CD8-positive, alpha-beta memory T cell (primary cell): ENCODE results near the gene KCTD3. TPM values are rescaled to one million over a fixed set of nuclear protein-coding genes. Genes with fewer than 3 reads are reported as not detected.

Experiments
- CTCF ChIA-PET: fragments of 350-600 bp; sonication (Branson Sonifier 250); formaldehyde crosslinking; loops from one replicate; lab custom pipeline; 2021; ENCODE audit warnings: antibody characterized with exemption; lab: Charles Lee
- POLR2A ChIA-PET: fragments of 350-600 bp; sonication (Branson Sonifier 250); formaldehyde crosslinking; loops from one replicate; lab custom pipeline; 2021; ENCODE audit warnings: antibody characterized with exemption; lab: Charles Lee
- DNase-seq, 5 donors: peaks; one replicate each; pipeline versions ENCODE4 v3.0.0 to v3.0.0-alpha.2; 2020 to 2022; ENCODE audit warnings: mixed read lengths in 1 of 5
- H3K27ac ChIP-seq: one replicate; pipeline ENCODE4 v1.7.0; 2013; ENCODE audit warnings: low read depth, mild to moderate bottlenecking, low read length, moderate library complexity
- H3K27me3 ChIP-seq: 2 replicates; pipeline ENCODE4 v1.7.0; 2013; ENCODE audit warnings: low read length, mild to moderate bottlenecking; ENCODE audit not compliant: insufficient read depth, poor library complexity, severe bottlenecking
- H3K36me3 ChIP-seq: 2 replicates; pipeline ENCODE4 v1.7.0; 2013; ENCODE audit warnings: mild to moderate bottlenecking, low read length, moderate library complexity; ENCODE audit not compliant: insufficient read depth
- H3K4me1 ChIP-seq: 2 replicates; pipeline ENCODE4 v1.7.0; 2013; ENCODE audit warnings: mild to moderate bottlenecking, low read length, moderate library complexity; ENCODE audit not compliant: insufficient read depth
- H3K4me3 ChIP-seq: 2 replicates; pipeline ENCODE4 v1.7.0; 2013; ENCODE audit warnings: mild to moderate bottlenecking, low read length
- H3K9me3 ChIP-seq: 2 replicates; pipeline ENCODE4 v1.7.0; 2013; ENCODE audit warnings: mild to moderate bottlenecking, low read length
- H3K27ac Mint-ChIP-seq, 8 donors: one replicate each; pipeline ENCODE4 v1.8.0; 2020 to 2021; ENCODE audit warnings: mixed read lengths in 8 of 8, mild to moderate bottlenecking in 6 of 8, inconsistent platforms in 3 of 8, moderate library complexity in 3 of 8
- H3K27me3 Mint-ChIP-seq, 2 donors: one replicate each; pipeline ENCODE4 v1.8.0; 2020 to 2021; ENCODE audit warnings: mixed read lengths in 2 of 2, mild to moderate bottlenecking in 1 of 2, moderate library complexity in 1 of 2
- H3K36me3 Mint-ChIP-seq, 3 donors: one replicate each; pipeline ENCODE4 v1.8.0; 2020 to 2021; ENCODE audit warnings: mixed read lengths in 3 of 3, inconsistent platforms in 1 of 3, mild to moderate bottlenecking in 1 of 3
- H3K4me1 Mint-ChIP-seq, 3 donors: one replicate each; pipeline ENCODE4 v1.8.0; 2020 to 2021; ENCODE audit warnings: mixed read lengths in 3 of 3, inconsistent platforms in 1 of 3, mild to moderate bottlenecking in 1 of 3
- H3K4me3 Mint-ChIP-seq, 7 donors: one replicate each; pipeline ENCODE4 v1.8.0; 2020 to 2021; ENCODE audit warnings: mixed read lengths in 7 of 7, mild to moderate bottlenecking in 6 of 7, moderate library complexity in 4 of 7, inconsistent platforms in 2 of 7
- H3K9me3 Mint-ChIP-seq, 5 donors: one replicate each; pipeline ENCODE4 v1.8.0; 2020 to 2022; ENCODE audit warnings: mixed read lengths in 5 of 5, mild to moderate bottlenecking in 3 of 5, moderate library complexity in 2 of 5, inconsistent platforms in 1 of 5
- polyA plus RNA-seq: library from polyadenylated mRNA; unstranded; fragments of 300-500 nt; fragmentation: Illumina TruSeq; gene quantifications from one replicate; pipeline ENCODE4 v1.2.3, GENCODE V29; 2021
- total RNA-seq, 2 experiments: library from RNA; stranded (reverse); gene quantifications; one replicate each; pipeline ENCODE4 v1.2.3, GENCODE V29; 2021

Gene KCTD3
- total and polyA plus RNA-seq, 3 experiments from 2014 or later, result 0.43 to 0.79 (median 0.64) TPM

DNA sequence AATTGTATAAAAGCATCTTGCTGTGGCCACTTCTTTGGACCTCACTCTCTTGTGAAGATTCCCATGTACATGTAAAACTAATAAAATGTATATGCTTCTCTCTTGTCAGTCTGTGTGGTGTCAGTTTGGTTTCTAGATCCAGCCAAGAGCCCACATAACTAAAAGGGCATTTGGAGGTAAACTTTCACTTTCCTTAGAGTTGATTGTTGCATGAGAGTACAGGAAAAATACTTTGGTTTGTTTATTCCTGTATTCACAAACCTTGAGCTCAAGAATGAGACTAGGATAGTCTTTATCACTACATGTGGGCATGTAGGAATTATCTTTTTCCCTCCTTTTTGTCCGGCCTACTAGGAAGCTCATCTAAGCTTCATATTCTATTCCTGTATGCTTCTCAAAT, 50.9 kb downstream of the KCTD3 start:
- Mint-ChIP-seq H3K27me3 (no peaks in the 10 kb centered on the region), H3K36me3 (no peaks in the 10 kb centered on the region), H3K4me1 (no peaks in the 10 kb centered on the region), H3K27ac (no peak overlapping the region), H3K4me3 (no peak overlapping the region), H3K9me3 (peaks cover 1 to 9% (median 4%) of the 10 kb centered on the region in 5 donors)
- ChIA-PET POLR2A (no interaction called here), CTCF (no interaction called here)
- Histone ChIP-seq H3K27me3 (no peaks in the 10 kb centered on the region), H3K27ac (no peak overlapping the region), H3K9me3 (no peaks in the 10 kb centered on the region), H3K4me1 (no peaks in the 10 kb centered on the region), H3K4me3 (no peak overlapping the region), H3K36me3 (no peaks in the 10 kb centered on the region)
- no peak for DNase-seq

DNA sequence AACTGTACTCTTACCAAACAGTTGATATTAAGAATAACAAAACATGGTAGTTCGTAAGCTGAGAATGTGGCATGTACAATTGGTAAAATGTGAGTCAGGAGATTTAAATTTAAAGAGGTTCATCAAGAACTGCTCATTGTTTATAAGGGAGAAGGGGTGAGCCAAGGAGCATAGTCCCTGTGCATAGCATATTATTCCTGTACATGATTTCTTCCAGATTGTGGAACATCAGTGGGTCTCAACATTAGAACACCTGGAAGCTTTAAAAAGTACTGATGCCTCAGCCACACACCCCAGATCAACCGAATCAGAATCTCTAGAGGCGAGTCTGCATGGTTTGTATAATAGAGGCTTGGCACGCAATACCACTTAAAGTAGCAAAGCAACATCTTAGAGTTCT, 56.1 kb downstream of the KCTD3 start:
- Histone ChIP-seq H3K4me3 (no peak overlapping the region), H3K27me3 (no peaks in the 10 kb centered on the region), H3K4me1 (no peaks in the 10 kb centered on the region), H3K9me3 (no peaks in the 10 kb centered on the region), H3K27ac (no peak overlapping the region), H3K36me3 (no peaks in the 10 kb centered on the region)
- POLR2A ChIA-PET, result no interaction called here
- no peaks in the 10 kb centered on the region for H3K4me1 Mint-ChIP-seq
- no peak overlapping the region for H3K27ac Mint-ChIP-seq
- H3K36me3 Mint-ChIP-seq, result no peaks in the 10 kb centered on the region
- no peak for DNase-seq
- CTCF ChIA-PET, result no interaction called here
- H3K27me3 Mint-ChIP-seq, result peaks cover 0 to 2% of the 10 kb centered on the region in 2 donors
- H3K4me3 Mint-ChIP-seq, result no peak overlapping the region
- H3K9me3 Mint-ChIP-seq, result peaks cover 0 to 4% (median 2%) of the 10 kb centered on the region in 5 donors

- POLR2A ChIA-PET, result no interaction called here
Observed at GRCh38 chr1:215625949-215626348, 58.8 kb downstream of the KCTD3 start.

GRCh38 chr1:215631040-215631439, 63.9 kb downstream of the KCTD3 start:
- ChIA-PET CTCF (no interaction called here), POLR2A (no interaction called here)
- Histone ChIP-seq H3K4me1 (no peaks in the 10 kb centered on the region), H3K36me3 (no peaks in the 10 kb centered on the region), H3K27ac (no peak overlapping the region), H3K9me3 (no peaks in the 10 kb centered on the region), H3K27me3 (no peaks in the 10 kb centered on the region), H3K4me3 (no peak overlapping the region)
- H3K27ac Mint-ChIP-seq, result no peak overlapping the region
- DNase-seq, result no peak
- no peaks in the 10 kb centered on the region for H3K4me1 Mint-ChIP-seq
- no peak overlapping the region for H3K4me3 Mint-ChIP-seq
- peaks cover 0 to 2% of the 10 kb centered on the region in 2 donors for H3K27me3 Mint-ChIP-seq
- no peaks in the 10 kb centered on the region for H3K36me3 Mint-ChIP-seq
- peaks cover 6 to 11% (median 6%) of the 10 kb centered on the region in 5 donors for H3K9me3 Mint-ChIP-seq

More at GRCh38 chr1:215625949-215626348, 58.8 kb downstream of the KCTD3 start:
- H3K9me3 Mint-ChIP-seq, result peaks cover 0 to 10% (median 3%) of the 10 kb centered on the region in 5 donors
- CTCF ChIA-PET, result no interaction called here
- no peaks in the 10 kb centered on the region for H3K4me1 Mint-ChIP-seq
- H3K36me3 Mint-ChIP-seq, result no peaks in the 10 kb centered on the region
- peaks cover 0 to 2% of the 10 kb centered on the region in 2 donors for H3K27me3 Mint-ChIP-seq
- Histone ChIP-seq H3K36me3 (no peaks in the 10 kb centered on the region), H3K27me3 (no peaks in the 10 kb centered on the region), H3K4me3 (no peak overlapping the region), H3K27ac (no peak overlapping the region), H3K9me3 (no peaks in the 10 kb centered on the region), H3K4me1 (no peaks in the 10 kb centered on the region)
- DNase-seq, result no peak
- no peak overlapping the region for H3K27ac Mint-ChIP-seq
- no peak overlapping the region for H3K4me3 Mint-ChIP-seq

DNA sequence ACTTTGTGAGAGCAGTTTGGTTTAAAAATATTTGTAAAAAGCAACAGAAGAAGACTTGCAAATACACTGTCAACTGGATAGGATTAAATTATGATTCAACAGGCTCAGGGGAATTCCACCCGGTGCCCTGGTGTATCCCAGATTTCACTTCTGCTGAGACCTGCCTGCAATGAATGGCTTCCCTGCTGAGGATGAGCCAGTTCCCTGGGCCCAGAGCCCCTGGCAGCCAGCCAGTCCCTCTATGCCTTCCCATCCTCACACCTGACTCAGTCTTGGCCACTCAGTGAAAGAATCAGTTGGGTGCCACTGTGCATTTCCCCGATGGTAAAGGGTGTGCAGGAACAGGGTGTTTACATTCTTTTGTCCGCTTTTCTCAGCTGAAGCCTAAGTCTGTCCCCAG, 64.4 kb downstream of the KCTD3 start:
- Histone ChIP-seq H3K36me3 (no peaks in the 10 kb centered on the region), H3K4me3 (no peak overlapping the region), H3K27me3 (no peaks in the 10 kb centered on the region), H3K4me1 (no peaks in the 10 kb centered on the region), H3K27ac (no peak overlapping the region), H3K9me3 (no peaks in the 10 kb centered on the region)
- H3K4me3 Mint-ChIP-seq, result no peak overlapping the region
- no peaks in the 10 kb centered on the region for H3K4me1 Mint-ChIP-seq
- ChIA-PET POLR2A (no interaction called here), CTCF (no interaction called here)
- peaks cover 0 to 2% of the 10 kb centered on the region in 2 donors for H3K27me3 Mint-ChIP-seq
- DNase-seq, result no peak
- H3K27ac Mint-ChIP-seq, result no peak overlapping the region
- peaks cover 6 to 11% (median 6%) of the 10 kb centered on the region in 5 donors for H3K9me3 Mint-ChIP-seq
- H3K36me3 Mint-ChIP-seq, result no peaks in the 10 kb centered on the region

DNA sequence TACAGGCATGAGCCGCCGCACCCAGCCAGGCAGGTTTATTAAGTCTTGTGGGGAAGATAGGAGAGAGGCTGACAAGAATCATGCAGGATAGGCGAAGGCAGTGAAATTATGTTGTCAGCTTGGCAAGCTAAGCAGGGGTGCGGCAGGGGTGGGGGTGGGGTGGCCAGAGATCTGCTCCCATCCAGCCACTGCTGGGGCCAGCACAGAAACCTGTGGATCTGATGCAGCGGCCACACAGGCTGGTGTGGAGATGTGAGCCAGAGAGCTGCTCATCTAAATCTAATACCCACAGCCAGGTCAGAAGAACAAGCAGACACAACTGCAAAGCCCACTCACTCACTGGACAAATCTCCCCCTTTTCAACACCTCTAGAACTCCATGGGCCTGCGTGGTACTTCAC, 68.7 kb downstream of the KCTD3 start:
- H3K27ac ChIP-seq, result no peak overlapping the region
- no peak for DNase-seq
- Mint-ChIP-seq H3K27ac (no peak overlapping the region), H3K27me3 (no peaks in the 10 kb centered on the region), H3K9me3 (peaks cover 0 to 24% (median 11%) of the 10 kb centered on the region in 5 donors), H3K36me3 (no peaks in the 10 kb centered on the region), H3K4me3 (peak overlapping the region in 1 of 7 donors; percentile 54), H3K4me1 (no peaks in the 10 kb centered on the region)
- no peaks in the 10 kb centered on the region for H3K36me3 ChIP-seq
- ChIA-PET CTCF (no interaction called here), POLR2A (no interaction called here)
- H3K4me3 ChIP-seq, result no peak overlapping the region
- no peaks in the 10 kb centered on the region for H3K9me3 ChIP-seq
- H3K4me1 ChIP-seq, result no peaks in the 10 kb centered on the region
- no peaks in the 10 kb centered on the region for H3K27me3 ChIP-seq

DNA sequence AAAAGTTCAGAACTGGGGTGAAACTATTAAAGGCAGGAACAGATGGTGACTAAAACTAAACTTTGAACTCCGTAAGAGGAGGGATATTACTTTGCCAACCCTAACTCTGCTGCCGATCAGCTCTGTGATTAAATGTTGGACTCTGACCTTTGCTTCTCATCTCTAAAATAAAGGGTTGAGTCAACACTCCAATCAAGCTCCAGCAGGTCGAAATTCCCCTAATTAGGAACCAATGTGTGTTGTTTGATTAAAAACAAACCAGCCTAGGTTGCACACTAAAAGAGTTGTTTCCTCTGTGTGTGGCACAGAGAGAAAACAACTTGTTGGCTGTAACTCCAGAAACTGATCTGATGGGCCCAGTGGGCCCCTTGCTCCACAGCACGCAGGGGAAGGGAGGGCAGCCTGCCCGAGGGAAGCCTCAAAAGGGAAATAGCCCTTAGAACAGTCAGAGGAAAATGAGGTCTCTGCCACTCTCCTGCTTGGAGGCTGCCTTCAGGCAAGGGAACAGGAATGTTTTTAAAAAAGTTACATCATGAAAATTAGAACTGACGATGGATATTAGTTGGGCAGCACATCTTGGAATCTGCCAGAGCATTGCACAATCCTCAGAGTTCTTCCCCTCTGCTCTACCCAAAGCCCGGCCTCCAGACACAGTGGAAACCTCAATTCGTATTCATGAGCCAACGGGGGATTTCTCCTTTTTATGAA, 69.3 kb downstream of the KCTD3 start:
- Histone ChIP-seq H3K36me3 (no peaks in the 10 kb centered on the region), H3K27ac (no peak overlapping the region), H3K9me3 (no peaks in the 10 kb centered on the region), H3K27me3 (no peaks in the 10 kb centered on the region), H3K4me3 (no peak overlapping the region), H3K4me1 (no peaks in the 10 kb centered on the region)
- Mint-ChIP-seq H3K9me3 (peaks cover 0 to 19% (median 7%) of the 10 kb centered on the region in 5 donors), H3K27ac (no peak overlapping the region), H3K36me3 (no peaks in the 10 kb centered on the region), H3K4me1 (no peaks in the 10 kb centered on the region), H3K27me3 (no peaks in the 10 kb centered on the region), H3K4me3 (no peak overlapping the region)
- no peak for DNase-seq
- POLR2A ChIA-PET, result no interaction called here
- CTCF ChIA-PET, result no interaction called here

GRCh38 chr1:215637041-215637573, 70.0 kb downstream of the KCTD3 start:
- no peak for DNase-seq
- Histone ChIP-seq H3K9me3 (no peaks in the 10 kb centered on the region), H3K4me3 (no peak overlapping the region), H3K36me3 (no peaks in the 10 kb centered on the region), H3K27me3 (no peaks in the 10 kb centered on the region), H3K27ac (no peak overlapping the region), H3K4me1 (no peaks in the 10 kb centered on the region)
- Mint-ChIP-seq H3K4me3 (no peak overlapping the region), H3K27me3 (no peaks in the 10 kb centered on the region), H3K9me3 (peaks cover 0 to 19% (median 7%) of the 10 kb centered on the region in 5 donors), H3K4me1 (no peaks in the 10 kb centered on the region), H3K36me3 (no peaks in the 10 kb centered on the region), H3K27ac (no peak overlapping the region)
- CTCF ChIA-PET, result no interaction called here
- POLR2A ChIA-PET, result no interaction called here
